Stimulated activated CD4-positive, alpha-beta T cell treated with anti-CD3 and anti-CD28 coated beads, Interleukin-12 subunit alpha, Interleukin-12 subunit beta, amount 100 ng/mL, for 48 hours (primary cell): Measurements from ENCODE around the gene IQSEC1.

Experiments
- DNase-seq, 3 donors: peaks; one replicate each; pipeline ENCODE4 v3.0.0-alpha.2; 2020; ENCODE audit warnings: low read depth in 2 of 3, low spot score in 1 of 3

The IQSEC1 gene

GRCh38 chr3:13031621-13032020, 41.6 kb downstream of the IQSEC1 start:
- DNase-seq, result no peak

GRCh38 chr3:13030684-13031083, 42.5 kb downstream of the IQSEC1 start:
- no peak for DNase-seq

GRCh38 chr3:13028010-13028821, 45.0 kb downstream of the IQSEC1 start:
- no peak for DNase-seq

- no peak for DNase-seq
These were observed 46.1 kb downstream of the IQSEC1 start for GRCh38 chr3:13027154-13027553.

GRCh38 chr3:13026534-13026933, 46.7 kb downstream of the IQSEC1 start:
- DNase-seq, result no peak

- no peak for DNase-seq
These were observed 47.3 kb downstream of the IQSEC1 start for GRCh38 chr3:13025778-13026518.

- no peak for DNase-seq
These were observed 48.1 kb downstream of the IQSEC1 start for GRCh38 chr3:13025090-13025489.

GRCh38 chr3:13024765-13025065, 48.5 kb downstream of the IQSEC1 start:
- DNase-seq, result no peak

GRCh38 chr3:13023971-13024764, 49.1 kb downstream of the IQSEC1 start:
- DNase-seq, result no peak

- DNase-seq, result no peak
These were observed 49.8 kb downstream of the IQSEC1 start for GRCh38 chr3:13023235-13023970.

GRCh38 chr3:13022348-13023234, 50.6 kb downstream of the IQSEC1 start:
- DNase-seq, result no peak

- DNase-seq, result no peak
These were observed 51.8 kb downstream of the IQSEC1 start for GRCh38 chr3:13021141-13022114.

- no peak for DNase-seq
These were observed 53.0 kb downstream of the IQSEC1 start for GRCh38 chr3:13020159-13020750.

GRCh38 chr3:13019243-13020095, 53.8 kb downstream of the IQSEC1 start:
- DNase-seq, result no peak

- DNase-seq, result no peak
These were observed 54.5 kb downstream of the IQSEC1 start for GRCh38 chr3:13018561-13019242.

GRCh38 chr3:13018043-13018451, 55.2 kb downstream of the IQSEC1 start:
- no peak for DNase-seq
